HepG2 (cell line): ENCODE results near the gene PRM2. TPM values are rescaled to one million over a fixed set of nuclear protein-coding genes. Genes with fewer than 3 reads are reported as not detected.

Source experiments
- AKAP8 ChIP-seq: sonication (generic); formaldehyde crosslinking; IDR thresholded peaks from 2 replicates; pipeline ENCODE4 v1.5.1; 2020; ENCODE audit warnings: mild to moderate bottlenecking, missing genetic modification reagents
- ARHGAP35 ChIP-seq: sonication (generic); formaldehyde crosslinking; IDR thresholded peaks from 2 replicates; pipeline ENCODE4 v1.9.0; 2022; ENCODE audit warnings: mild to moderate bottlenecking, inconsistent platforms, moderate library complexity, missing genetic modification reagents, borderline replicate concordance
- ERF ChIP-seq: IDR thresholded peaks from 2 replicates; pipeline ENCODE4 v1.6.1; 2018; ENCODE audit warnings: missing biosample characterization, missing genetic modification reagents
- FOXJ3 ChIP-seq: sonication (generic); formaldehyde crosslinking; IDR thresholded peaks from 2 replicates; pipeline ENCODE4 v1.4.0; 2020; ENCODE audit warnings: missing genetic modification reagents, mild to moderate bottlenecking, borderline replicate concordance
- HNF1A ChIP-seq, 2 experiments: sonication (generic) in 1 of 2; formaldehyde crosslinking in 1 of 2; IDR thresholded peaks; 2 replicates each; pipeline versions ENCODE4 v1.4.0 to v1.6.1; 2016 to 2020; ENCODE audit warnings: borderline replicate concordance in 1 of 2, low read depth in 1 of 2, mild to moderate bottlenecking in 1 of 2, missing genetic modification reagents in 1 of 2
- KLF11 ChIP-seq: IDR thresholded peaks from 2 replicates; pipeline ENCODE4 v1.6.1; 2016; ENCODE audit warnings: missing compliant biosample characterization
- RARG ChIP-seq: sonication (generic); formaldehyde crosslinking; IDR thresholded peaks from 2 replicates; pipeline ENCODE4 v1.4.0; 2020; ENCODE audit warnings: low read depth, mild to moderate bottlenecking, missing genetic modification reagents
- RBM39 ChIP-seq: fragments of 200-400 bp; formaldehyde crosslinking; IDR thresholded peaks from one replicate; pipeline ENCODE4 v1.6.1; 2018; ENCODE audit warnings: antibody characterized with exemption, mild to moderate bottlenecking, low read depth, low read length; ENCODE audit not compliant: poor library complexity, severe bottlenecking
- RFX5 ChIP-seq: IDR thresholded peaks from 2 replicates; pipeline ENCODE4 v1.6.1; 2011; ENCODE audit warnings: low read depth, low read length, improper control_type of control experiment
- TCF12 ChIP-seq, 2 experiments: fragments of 450-650 bp in 1 of 2; sonication (generic) in 1 of 2; formaldehyde crosslinking in 1 of 2; IDR thresholded peaks; 2 replicates each; pipeline versions ENCODE4 v1.6.1 to v1.8.0; 2017 to 2022; ENCODE audit warnings: antibody characterized with exemption in 1 of 2, mild to moderate bottlenecking in 1 of 2, missing genetic modification reagents in 1 of 2, moderate library complexity in 1 of 2
- ZFP36L2 ChIP-seq: sonication (generic); formaldehyde crosslinking; IDR thresholded peaks from 2 replicates; pipeline ENCODE4 v1.4.0; 2020; ENCODE audit warnings: missing genetic modification reagents
- ZMAT3 ChIP-seq: sonication (generic); formaldehyde crosslinking; conservative IDR thresholded peaks from 2 replicates; pipeline ENCODE4 v1.7.0; 2021; ENCODE audit warnings: missing genetic modification reagents
- ZNF20 ChIP-seq: sonication (generic); formaldehyde crosslinking; IDR thresholded peaks from 2 replicates; pipeline ENCODE4 v1.4.0; 2020; ENCODE audit warnings: mild to moderate bottlenecking, moderate library complexity, missing genetic modification reagents
- ZNF563 ChIP-seq: sonication (generic); formaldehyde crosslinking; IDR thresholded peaks from 2 replicates; pipeline ENCODE4 v1.8.0; 2022; ENCODE audit warnings: mild to moderate bottlenecking, moderate library complexity, missing genetic modification reagents
- ZNF580 ChIP-seq: IDR thresholded peaks from 2 replicates; pipeline ENCODE4 v1.6.1; 2016; ENCODE audit warnings: low read depth, borderline replicate concordance
- ZNF687 ChIP-seq: sonication (generic); formaldehyde crosslinking; IDR thresholded peaks from 2 replicates; pipeline ENCODE4 v1.5.1; 2020; ENCODE audit warnings: mild to moderate bottlenecking, missing genetic modification reagents, moderate library complexity
- ZSCAN20 ChIP-seq: sonication (generic); formaldehyde crosslinking; IDR thresholded peaks from 2 replicates; pipeline ENCODE4 v1.4.0; 2020; ENCODE audit warnings: missing genetic modification reagents, mild to moderate bottlenecking, borderline replicate concordance
- polyA plus RNA-seq, 8 experiments: library from polyadenylated mRNA; depleted of rRNA in 3 of 8; stranded (reverse) in 7 of 8; unstranded in 1 of 8; fragments of >200 nt; fragmentation: Illumina TruSeq in 4 of 8; extraction: Trizol in 4 of 8; gene quantifications; 2 replicates each; pipeline versions ENCODE4 v1.2.1 to v1.2.3, GENCODE V29; 2011 to 2016; ENCODE audit warnings: low read depth in 4 of 8, missing spikeins in 1 of 8, mixed read lengths in 1 of 8; ENCODE audit not compliant: insufficient read depth in 1 of 8
- total RNA-seq, 5 experiments: library from RNA; depleted of rRNA; stranded (reverse); fragments of >200 nt; fragmentation: Illumina TruSeq; extraction: Trizol; gene quantifications; 2 replicates each; pipeline ENCODE4 v1.2.3, GENCODE V29; 2016; ENCODE audit warnings: low read depth in 1 of 5

PRM2 gene
- total and polyA plus RNA-seq, 2 of the 13 experiments (the other 11 are each of a cell fraction or from before 2014, with no cell fraction given), result 0.54 TPM; not detected in 1

DNA sequence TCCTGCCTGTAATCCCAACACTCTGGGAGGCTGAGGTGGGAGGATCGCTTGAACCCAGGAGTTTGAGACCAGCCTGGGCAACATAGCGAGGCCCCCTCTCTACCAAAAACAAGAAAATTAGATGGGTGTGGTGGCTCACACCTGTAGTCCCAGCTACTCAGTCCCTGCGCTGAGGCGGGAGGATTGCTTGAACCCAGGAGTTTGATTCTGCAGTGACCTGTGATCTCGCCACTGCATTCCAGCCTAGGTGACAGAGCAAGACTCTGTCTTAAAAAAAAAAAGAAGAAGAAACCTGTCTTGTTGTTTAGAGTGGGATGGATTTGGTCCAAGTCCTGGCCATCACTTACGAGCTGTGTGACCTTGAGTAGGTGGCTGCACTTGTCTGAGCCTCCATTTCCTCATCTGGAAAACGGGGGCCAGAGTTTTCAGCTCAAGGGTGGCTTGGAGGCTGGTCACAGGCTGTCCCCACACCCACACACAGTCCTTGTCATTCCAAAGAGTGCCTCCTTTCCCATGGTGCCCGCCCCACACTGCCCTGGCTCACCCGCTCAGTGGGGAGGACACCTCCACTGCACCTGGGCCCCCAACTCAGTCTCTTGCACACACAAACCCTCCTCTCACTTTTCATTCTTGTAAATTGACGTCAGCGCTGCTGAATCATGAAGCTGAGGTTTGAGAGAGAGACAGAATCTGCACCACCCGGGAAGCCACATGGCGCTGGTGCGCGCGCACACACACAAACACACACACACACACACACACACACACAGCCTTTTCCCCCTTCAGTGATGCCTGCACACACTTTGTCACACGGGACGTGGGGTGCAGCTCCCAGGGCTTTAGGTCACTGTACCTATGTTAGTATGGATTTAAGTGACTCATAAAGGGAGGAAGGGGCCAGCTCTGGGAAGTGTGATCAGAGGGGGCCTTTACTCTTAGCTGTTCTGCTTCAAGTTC lies 24.5 kb downstream of the PRM2 start (continued):
- TF ChIP-seq HNF1A (IDR thresholded peaks at IDR 0.05; ENCODE audit: low read depth), result no peak
- TF ChIP-seq HNF1A (CRISPR knock-in tag; IDR thresholded peaks at IDR 0.05; ENCODE audit: borderline replicate concordance), result no peak
- peak; percentile 51; the same call in 1 of the 2 replicates for TF ChIP-seq ZNF580 (CRISPR knock-in tag)
- TF ChIP-seq KLF11 (CRISPR knock-in tag), result no peak
- TF ChIP-seq ZMAT3, result no peak
- no peak for TF ChIP-seq RFX5
- TF ChIP-seq RBM39, result no peak
- peak; percentile 29; the same call in 1 of the 2 replicates for TF ChIP-seq AKAP8 (CRISPR knock-in tag)
- TF ChIP-seq ARHGAP35, result peak; percentile 40; the same call in 1 of the 2 replicates
- TF ChIP-seq ERF (CRISPR knock-in tag), result 0 out of 2 replicates have a peak, but pooled peaks have one; percentile 7
- no peak for TF ChIP-seq ZFP36L2
- no peak for TF ChIP-seq TCF12 (IDR thresholded peaks at IDR 0.05)
- no peak for TF ChIP-seq TCF12 (CRISPR knock-in tag; IDR thresholded peaks at IDR 0.05)
- TF ChIP-seq RARG (CRISPR knock-in tag), result no peak
- no peak for TF ChIP-seq ZNF20
- no peak for TF ChIP-seq FOXJ3 (CRISPR knock-in tag)
- no peak for TF ChIP-seq ZSCAN20 (CRISPR knock-in tag)
- peak; percentile 62 for TF ChIP-seq ZNF687 (CRISPR knock-in tag)
- TF ChIP-seq ZNF563 (CRISPR knock-in tag), result 0 out of 2 replicates have a peak, but pooled peaks have one; percentile 46
